Stomach smooth muscle (tissue), 2 donors: ENCODE measurements around the gene IFNL2.
"Not testable (repeated sequence)": the region's sequence is repeated elsewhere in the genome, so short reads cannot be mapped to it uniquely, and the experiment has no call there.

Source experiments
- H3K27ac ChIP-seq: one replicate; pipeline ENCODE4 v1.7.0; 2013; ENCODE audit warnings: mild to moderate bottlenecking, low read length, inconsistent platforms
- H3K27me3 ChIP-seq, 2 donors: one replicate each; pipeline ENCODE4 v1.7.0; 2013; ENCODE audit warnings: low read length in 2 of 2; ENCODE audit not compliant: insufficient read depth in 2 of 2, control insufficient read depth in 1 of 2
- H3K36me3 ChIP-seq, 2 donors: one replicate each; pipeline ENCODE4 v1.7.0; 2013; ENCODE audit warnings: low read length in 2 of 2; ENCODE audit not compliant: control insufficient read depth in 2 of 2, insufficient read depth in 2 of 2
- H3K4me1 ChIP-seq: one replicate; pipeline ENCODE4 v1.7.0; 2013; ENCODE audit warnings: low read length; ENCODE audit not compliant: control insufficient read depth, insufficient read depth
- H3K4me3 ChIP-seq, 2 donors: one replicate each; pipeline ENCODE4 v1.7.0; 2013; ENCODE audit warnings: low read length in 2 of 2
- H3K9ac ChIP-seq, 2 donors: one replicate each; pipeline ENCODE4 v1.7.0; 2013; ENCODE audit warnings: low read length in 2 of 2, mild to moderate bottlenecking in 1 of 2
- H3K9me3 ChIP-seq, 2 donors: one replicate each; pipeline ENCODE4 v1.7.0; 2013; ENCODE audit warnings: low read length in 2 of 2; ENCODE audit not compliant: control insufficient read depth in 2 of 2
- donor health status: healthy.
- donor health status: Pancreatic carcinoma.

The IFNL2 gene

DNA sequence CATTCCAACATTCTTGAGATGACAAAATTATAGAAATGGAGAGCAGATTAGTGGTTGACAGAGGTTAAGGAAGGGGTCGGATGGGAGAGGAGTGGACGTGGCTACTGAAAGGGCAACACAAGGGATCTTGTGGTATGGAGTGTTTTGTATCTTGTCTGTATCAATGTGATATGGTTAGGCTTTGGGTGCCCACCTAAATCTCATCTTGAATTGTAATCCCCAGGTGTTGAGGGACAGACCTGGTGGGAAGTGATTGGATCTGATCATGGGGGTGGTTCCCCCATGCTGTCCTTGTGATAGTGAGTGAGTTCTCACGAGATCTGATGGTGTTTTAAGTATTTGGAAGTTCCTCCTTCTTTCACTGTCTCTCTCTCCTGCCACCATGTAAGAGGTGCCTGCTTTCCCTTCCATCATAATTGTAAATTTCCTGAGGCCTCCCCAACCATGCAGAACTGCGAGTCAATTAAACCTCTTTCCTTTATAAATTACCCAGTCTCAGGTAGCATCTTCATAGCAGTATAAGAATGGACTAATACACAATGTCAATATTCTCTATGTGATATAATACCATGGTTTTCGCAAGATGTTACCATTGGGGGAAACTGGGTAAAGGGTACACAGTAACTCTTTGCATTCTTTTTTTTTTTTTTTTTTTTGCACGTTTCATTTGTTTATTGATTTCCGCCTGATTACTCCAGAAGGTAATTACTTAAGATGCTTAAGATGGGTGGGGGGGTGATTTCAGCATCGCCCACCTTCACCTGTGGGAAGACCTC is 14.6 kb upstream of the IFNL2 start:
- H3K4me1 ChIP-seq, result no peaks in the 10 kb centered on the region

DNA sequence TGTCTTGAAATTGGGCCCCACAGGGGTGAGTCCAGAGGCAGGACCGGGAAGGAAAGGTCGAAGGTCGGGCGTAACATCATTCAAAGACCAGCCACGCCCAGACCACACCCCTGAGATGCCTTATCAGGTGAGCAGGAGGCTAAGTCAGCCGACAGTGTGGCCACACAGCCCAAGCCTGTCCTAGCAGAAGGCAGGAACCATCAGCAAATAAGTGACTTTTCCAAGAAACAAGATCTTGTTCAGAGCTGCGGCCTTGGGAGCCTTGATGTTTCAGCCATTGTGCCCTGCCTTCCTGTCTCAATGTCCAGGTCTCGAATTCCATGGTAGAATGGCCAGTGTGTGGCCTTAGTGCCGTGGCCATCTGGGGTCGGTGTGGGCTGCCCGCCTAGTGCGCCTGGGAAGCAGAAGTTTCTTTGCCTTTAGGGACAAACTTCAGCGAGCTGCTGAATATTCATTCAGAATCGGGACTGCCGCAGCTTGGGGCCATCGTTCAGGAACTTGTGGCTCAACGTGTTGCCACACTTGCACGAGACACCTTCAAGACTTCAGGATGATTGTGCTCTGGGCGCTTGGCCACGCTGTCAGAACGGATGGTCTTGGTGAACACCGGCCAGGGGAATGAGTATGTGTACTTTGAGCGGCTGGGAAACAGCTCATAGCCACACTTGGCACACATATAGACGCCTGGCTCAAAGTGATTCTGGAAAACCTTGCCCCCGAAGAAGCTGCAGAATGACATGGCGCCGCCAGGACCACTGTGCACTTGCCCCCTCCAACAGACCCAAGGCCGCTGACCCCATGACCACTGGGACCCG is 13.5 kb upstream of the IFNL2 start:
- Histone ChIP-seq H3K4me1 (no peaks in the 10 kb centered on the region), H3K4me3 (no peak overlapping the region), H3K27me3 (peaks cover 13% of the 10 kb centered on the region in 2 donors), H3K9ac (no peak overlapping the region), H3K9me3 (no peaks in the 10 kb centered on the region), H3K36me3 (no peaks in the 10 kb centered on the region), H3K27ac (no peak overlapping the region)

More for the DNA sequence above, 14.6 kb upstream of the IFNL2 start:
- H3K9me3 ChIP-seq, result no peaks in the 10 kb centered on the region
- peaks cover 16 to 23% of the 10 kb centered on the region in 2 donors for H3K27me3 ChIP-seq
- no peaks in the 10 kb centered on the region for H3K36me3 ChIP-seq
- H3K9ac ChIP-seq, result no peak overlapping the region
- H3K27ac ChIP-seq, result no peak overlapping the region
- no peak overlapping the region for H3K4me3 ChIP-seq

- Histone ChIP-seq H3K9ac (no peak overlapping the region), H3K4me3 (no peak overlapping the region), H3K27ac (no peak overlapping the region), H3K4me1 (no peaks in the 10 kb centered on the region), H3K27me3 (peaks cover 15 to 23% of the 10 kb centered on the region in 2 donors), H3K9me3 (no peaks in the 10 kb centered on the region), H3K36me3 (no peaks in the 10 kb centered on the region)
Observed at GRCh38 chr19:39257227-39257626, 11.0 kb upstream of the IFNL2 start.

DNA sequence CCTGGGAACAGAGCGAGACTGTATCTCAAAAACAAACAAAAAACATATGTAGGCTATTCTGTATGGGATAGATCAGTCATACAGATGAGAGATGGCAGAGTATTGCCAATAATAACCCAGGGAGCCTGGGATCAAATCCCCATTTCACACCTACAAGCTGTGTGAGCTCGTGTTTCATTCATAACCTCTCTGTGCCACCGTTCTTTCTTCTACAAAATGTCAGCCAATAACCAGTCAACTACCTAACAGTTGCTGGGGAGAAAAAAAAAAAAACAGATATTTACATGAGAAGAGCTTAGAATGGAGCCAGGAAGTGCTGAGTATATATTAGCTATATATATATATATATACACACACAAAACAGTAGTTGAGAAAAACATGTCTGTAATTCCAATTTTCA is 6.5 kb upstream of the IFNL2 start:
- H3K27ac ChIP-seq, result no peak overlapping the region
- H3K9ac ChIP-seq, result no peak overlapping the region
- H3K4me1 ChIP-seq, result peaks cover 2% of the 10 kb centered on the region
- no peak overlapping the region for H3K4me3 ChIP-seq
- H3K27me3 ChIP-seq, result peaks cover 33 to 53% of the 10 kb centered on the region in 2 donors
- H3K9me3 ChIP-seq, result no peaks in the 10 kb centered on the region
- no peaks in the 10 kb centered on the region for H3K36me3 ChIP-seq

- H3K27ac ChIP-seq, result no peak overlapping the region
- H3K4me3 ChIP-seq, result no peak overlapping the region
- no peaks in the 10 kb centered on the region for H3K36me3 ChIP-seq
- peaks cover 2% of the 10 kb centered on the region for H3K4me1 ChIP-seq
- no peak overlapping the region for H3K9ac ChIP-seq
- H3K27me3 ChIP-seq, result peaks cover 33 to 53% of the 10 kb centered on the region in 2 donors
- no peaks in the 10 kb centered on the region for H3K9me3 ChIP-seq
Observed at GRCh38 chr19:39262496-39262895, 5.7 kb upstream of the IFNL2 start.

DNA sequence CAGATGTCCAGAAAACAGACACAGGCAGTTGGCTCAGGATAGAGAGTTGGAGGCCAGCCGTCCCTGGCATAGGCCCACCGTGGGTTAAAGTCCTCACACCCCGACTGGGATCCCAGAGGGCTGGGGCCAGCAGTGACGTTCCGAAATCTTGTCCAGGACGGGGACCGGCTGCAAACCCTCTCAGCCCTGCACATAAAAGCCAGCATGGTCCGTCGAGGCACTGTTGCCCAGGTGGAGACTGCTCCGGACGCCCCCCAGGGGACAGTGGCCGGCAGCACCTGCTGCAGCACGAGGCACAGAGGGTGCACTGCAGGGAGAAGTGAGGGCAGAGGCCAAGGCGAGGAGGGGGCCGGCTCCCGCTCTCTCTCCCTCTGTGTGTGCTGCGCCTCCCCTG is 4.3 kb upstream of the IFNL2 start:
- Histone ChIP-seq H3K4me1 (peaks cover 2% of the 10 kb centered on the region), H3K9ac (no peak overlapping the region), H3K9me3 (no peaks in the 10 kb centered on the region), H3K27ac (no peak overlapping the region), H3K27me3 (peaks cover 30 to 53% of the 10 kb centered on the region in 2 donors), H3K36me3 (no peaks in the 10 kb centered on the region), H3K4me3 (no peak overlapping the region)

GRCh38 chr19:39264306-39265290 is 3.6 kb upstream of the IFNL2 start:
- H3K9ac ChIP-seq, result no peak overlapping the region
- H3K27ac ChIP-seq, result no peak overlapping the region
- peaks cover 30 to 49% of the 10 kb centered on the region in 2 donors for H3K27me3 ChIP-seq
- no peaks in the 10 kb centered on the region for H3K9me3 ChIP-seq
- no peaks in the 10 kb centered on the region for H3K36me3 ChIP-seq
- no peak overlapping the region for H3K4me3 ChIP-seq
- H3K4me1 ChIP-seq, result peaks cover 2% of the 10 kb centered on the region

DNA sequence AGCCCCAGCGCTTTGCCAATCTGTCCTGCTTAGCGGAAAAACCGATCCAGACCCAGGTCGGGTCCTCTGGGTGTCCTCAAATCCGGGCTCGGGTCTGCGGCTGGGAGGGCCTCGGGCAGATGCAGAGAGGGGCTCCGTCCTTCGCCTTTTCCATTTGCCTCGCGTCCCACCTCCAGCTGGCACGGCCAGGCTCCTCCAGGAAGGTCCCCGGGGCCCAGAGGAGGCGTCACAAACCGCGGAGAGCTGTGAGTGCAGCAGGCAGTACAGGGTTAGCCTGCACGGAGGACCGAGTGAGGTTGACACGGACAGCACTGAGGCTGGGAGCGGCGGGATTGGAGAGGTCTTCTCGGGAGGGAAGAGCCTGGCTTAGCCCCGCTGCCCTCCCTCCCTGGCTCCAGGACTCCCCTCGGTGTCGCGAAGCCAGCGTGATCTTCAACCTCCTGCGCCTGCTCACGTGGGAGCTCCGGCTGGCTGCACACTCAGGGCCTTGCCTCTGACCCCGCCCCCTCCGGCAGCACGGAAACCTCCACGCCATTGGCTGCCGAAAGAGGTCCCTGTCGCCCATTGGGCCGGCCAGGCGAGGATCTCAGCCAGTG is 2.8 kb upstream of the IFNL2 start:
- Histone ChIP-seq H3K9ac (no peak overlapping the region), H3K9me3 (no peaks in the 10 kb centered on the region), H3K27me3 (peaks cover 34 to 49% of the 10 kb centered on the region in 2 donors), H3K36me3 (no peaks in the 10 kb centered on the region), H3K27ac (no peak overlapping the region), H3K4me3 (no peak overlapping the region), H3K4me1 (peaks cover 2% of the 10 kb centered on the region)

GRCh38 chr19:39268531-39269223 is 481 bp downstream of the IFNL2 start:
- not testable (repeated sequence) for H3K27ac ChIP-seq, H3K4me3 ChIP-seq, H3K36me3 ChIP-seq, H3K9ac ChIP-seq, H3K9me3 ChIP-seq, H3K4me1 ChIP-seq
- peaks cover 22 to 26% of the 10 kb centered on the region in 2 donors for H3K27me3 ChIP-seq
